Measurements from ENCODE around the gene ODC1.

ODC1 gene

GRCh38 chr2:10433947-10434885 lies 13.9 kb downstream of the ODC1 start:
- DNase-seq (ENCODE audit: low spot score) = no peak

GRCh38 chr2:10433264-10433946 lies 14.7 kb downstream of the ODC1 start:
- DNase-seq (ENCODE audit: low spot score) = no peak

- DNase-seq (ENCODE audit: low spot score) = no peak
These were observed 15.6 kb downstream of the ODC1 start for GRCh38 chr2:10432311-10433181.

- DNase-seq (ENCODE audit: low spot score) = no peak
These were observed 16.3 kb downstream of the ODC1 start for GRCh38 chr2:10431797-10432196.

GRCh38 chr2:10430886-10431622 lies 17.1 kb downstream of the ODC1 start:
- DNase-seq (ENCODE audit: low spot score) = no peak

GRCh38 chr2:10428924-10429323 lies 19.2 kb downstream of the ODC1 start:
- DNase-seq (ENCODE audit: low spot score) = no peak

GRCh38 chr2:10428355-10428754 lies 19.8 kb downstream of the ODC1 start:
- no peak for DNase-seq (ENCODE audit: low spot score)

GRCh38 chr2:10427618-10427949 lies 20.5 kb downstream of the ODC1 start:
- no peak for DNase-seq (ENCODE audit: low spot score)

- DNase-seq (ENCODE audit: low spot score) = no peak
These were observed 21.2 kb downstream of the ODC1 start for GRCh38 chr2:10426726-10427617.

GRCh38 chr2:10425699-10426098 lies 22.4 kb downstream of the ODC1 start:
- DNase-seq (ENCODE audit: low spot score) = no peak

- no peak for DNase-seq (ENCODE audit: low spot score)
These were observed 23.1 kb downstream of the ODC1 start for GRCh38 chr2:10424916-10425505.

- no peak for DNase-seq (ENCODE audit: low spot score)
These were observed 24.1 kb downstream of the ODC1 start for GRCh38 chr2:10424051-10424450.

GRCh38 chr2:10423400-10423774 lies 24.7 kb downstream of the ODC1 start:
- no peak for DNase-seq (ENCODE audit: low spot score)

GRCh38 chr2:10422732-10423399 lies 25.3 kb downstream of the ODC1 start:
- no peak for DNase-seq (ENCODE audit: low spot score)

GRCh38 chr2:10422251-10422650 lies 25.9 kb downstream of the ODC1 start:
- no peak for DNase-seq (ENCODE audit: low spot score)

GRCh38 chr2:10419553-10420257 lies 28.4 kb downstream of the ODC1 start:
- DNase-seq (ENCODE audit: low spot score) = no peak

- DNase-seq (ENCODE audit: low spot score) = no peak
These were observed 30.4 kb downstream of the ODC1 start for GRCh38 chr2:10417551-10418335.

GRCh38 chr2:10415640-10416039 lies 32.5 kb downstream of the ODC1 start:
- DNase-seq (ENCODE audit: low spot score) = no peak
